NCI-H1930 (cell line): Measurements from ENCODE around the gene FCHSD2.
A peak's percentile ranks its signal among the peaks of the same experiment; 100 is the strongest.
"Not testable (repeated sequence)": the region's sequence is repeated elsewhere in the genome, so short reads cannot be mapped to it uniquely, and the experiment has no call there.

Experiments used
- DNase-seq, 2 experiments: peaks; one replicate each; lab custom pipeline; 2025; lab: John Stamatoyannopoulos, UW

The FCHSD2 gene

GRCh38 chr11:73058989-73059674 lies 83.0 kb downstream of the FCHSD2 start:
- peak in 1 of 2 experiments; percentile 18 for DNase-seq

- no peak for DNase-seq
These were observed 86.3 kb downstream of the FCHSD2 start for GRCh38 chr11:73055655-73056354.

GRCh38 chr11:73055002-73055401 lies 87.1 kb downstream of the FCHSD2 start:
- no peak for DNase-seq

- DNase-seq, result no peak
These were observed 88.2 kb downstream of the FCHSD2 start for GRCh38 chr11:73053964-73054363.

GRCh38 chr11:73048446-73048845 lies 93.7 kb downstream of the FCHSD2 start:
- DNase-seq, result no peak

- DNase-seq, result peak; percentile 62 to 87
These were observed 94.2 kb downstream of the FCHSD2 start for GRCh38 chr11:73047773-73048371.

GRCh38 chr11:73040046-73040445 lies 102.1 kb downstream of the FCHSD2 start:
- DNase-seq, result no peak

GRCh38 chr11:73034777-73035176 lies 107.3 kb downstream of the FCHSD2 start:
- DNase-seq, result no peak

- DNase-seq, result no peak
These were observed 107.8 kb downstream of the FCHSD2 start for GRCh38 chr11:73034331-73034730.

GRCh38 chr11:73030130-73030529 lies 112.0 kb downstream of the FCHSD2 start:
- DNase-seq, result no peak

- DNase-seq, result no peak
These were observed 112.7 kb downstream of the FCHSD2 start for GRCh38 chr11:73029403-73029802.

GRCh38 chr11:73028611-73029010 lies 113.5 kb downstream of the FCHSD2 start:
- DNase-seq, result no peak

- not testable (repeated sequence) for DNase-seq
These were observed 114.3 kb downstream of the FCHSD2 start for GRCh38 chr11:73027840-73028239.

- DNase-seq, result no peak
These were observed 117.5 kb downstream of the FCHSD2 start for GRCh38 chr11:73024639-73025038.

GRCh38 chr11:73019996-73020395 lies 122.1 kb downstream of the FCHSD2 start:
- DNase-seq, result no peak

GRCh38 chr11:73019449-73019848 lies 122.7 kb downstream of the FCHSD2 start:
- DNase-seq, result no peak

GRCh38 chr11:73018856-73019255 lies 123.3 kb downstream of the FCHSD2 start:
- DNase-seq, result no peak

- DNase-seq, result no peak
These were observed 124.9 kb downstream of the FCHSD2 start for GRCh38 chr11:73017024-73017751.

GRCh38 chr11:73013021-73013420 lies 129.1 kb downstream of the FCHSD2 start:
- DNase-seq, result no peak

- DNase-seq, result peak; percentile 24 to 42
These were observed 129.8 kb downstream of the FCHSD2 start for GRCh38 chr11:73012121-73012863.

GRCh38 chr11:73011126-73011817 lies 130.8 kb downstream of the FCHSD2 start:
- DNase-seq, result no peak
